ENCODE data around the gene HPS4.
"Not testable (repeated sequence)": the region's sequence is repeated elsewhere in the genome, so short reads cannot be mapped to it uniquely, and the experiment has no call there.

The HPS4 gene

GRCh38 chr22:26414347-26414746, 69.2 kb downstream of the HPS4 start:
- DNase-seq (ENCODE audit: low read depth in 2 of 2): no peak

GRCh38 chr22:26410386-26410785, 73.2 kb downstream of the HPS4 start:
- DNase-seq (ENCODE audit: low read depth in 2 of 2): no peak

- DNase-seq (ENCODE audit: low read depth in 2 of 2): no peak
Measured at GRCh38 chr22:26409719-26410335, 73.8 kb downstream of the HPS4 start.

- not testable (repeated sequence) for DNase-seq (ENCODE audit: low read depth in 2 of 2)
Measured at GRCh38 chr22:26408562-26409220, 74.9 kb downstream of the HPS4 start.

- DNase-seq (ENCODE audit: low read depth in 2 of 2): no peak
Measured at GRCh38 chr22:26406118-26406517, 77.5 kb downstream of the HPS4 start.

- no peak for DNase-seq (ENCODE audit: low read depth in 2 of 2)
Measured at GRCh38 chr22:26404851-26405421, 78.6 kb downstream of the HPS4 start.

GRCh38 chr22:26401726-26402125, 81.9 kb downstream of the HPS4 start:
- no peak for DNase-seq (ENCODE audit: low read depth in 2 of 2)

All from stimulated activated CD4-positive, alpha-beta T cell treated with anti-CD3 and anti-CD28 coated beads, Interleukin-1b, Interleukin-23, amount 100 ng/mL, for 4 hours (primary cell).